Gastrocnemius medialis (tissue), 4 donors: ENCODE data around the gene TMEM161A. TPM values are rescaled to one million over a fixed set of nuclear protein-coding genes. Genes with fewer than 3 reads are reported as not detected.
"Not testable (repeated sequence)": the region's sequence is repeated elsewhere in the genome, so short reads cannot be mapped to it uniquely, and the experiment has no call there.

Source experiments
- ATAC-seq, 2 donors: fragments of 150-250 bp; one replicate each; pipeline ENCODE4 v1.9.1; 2016
- DNase-seq, 2 donors: peaks; one replicate each; pipeline ENCODE4 v3.0.0-alpha.2; 2019
- H3K27ac ChIP-seq, 4 donors: fragments of 200-600 bp; sonication (generic); 1 replicate in 1 of 4; 2 replicates in 3 of 4; pipeline ENCODE4 v1.5.1; 2016 to 2018; ENCODE audit warnings: mild to moderate bottlenecking in 2 of 4, moderate library complexity in 1 of 4
- H3K27me3 ChIP-seq, 3 donors: fragments of 200-600 bp; sonication (generic) in 2 of 3; 1 replicate in 1 of 3; 2 replicates in 2 of 3; pipeline versions ENCODE4 v1.5.1 to v1.6.0; 2016 to 2019; ENCODE audit warnings: mild to moderate bottlenecking in 1 of 3, moderate library complexity in 1 of 3
- H3K36me3 ChIP-seq, 2 donors: fragments of 200-600 bp; sonication (generic) in 1 of 2; one replicate each; pipeline ENCODE4 v1.5.1; 2017 to 2018
- H3K4me1 ChIP-seq, 2 donors: fragments of 200-600 bp; sonication (generic) in 1 of 2; one replicate each; pipeline ENCODE4 v1.5.1; 2016 to 2017; ENCODE audit warnings: mild to moderate bottlenecking in 2 of 2
- H3K4me3 ChIP-seq, 4 donors: fragments of 200-600 bp; sonication (generic) in 3 of 4; 1 replicate in 1 of 4; 2 replicates in 3 of 4; pipeline ENCODE4 v1.5.1; 2016 to 2019; ENCODE audit warnings: mild to moderate bottlenecking in 2 of 4
- H3K9me3 ChIP-seq, 3 donors: fragments of 200-600 bp; sonication (generic) in 2 of 3; 1 replicate in 1 of 3; 2 replicates in 2 of 3; pipeline ENCODE4 v1.5.1; 2016 to 2019
- POLR2A ChIP-seq, 2 donors: fragments of 450-650 bp; IDR thresholded peaks; one replicate each; pipeline ENCODE4 v1.6.1; 2017; ENCODE audit warnings: antibody characterized with exemption in 2 of 2, mild to moderate bottlenecking in 2 of 2, moderate library complexity in 2 of 2
- in situ Hi-C, 4 donors: fragments of 200-750 bp; cut with MboI; loops; one replicate each; pipeline versions ENCODE4 v1.15.0 to v1.8.0; 2017; ENCODE audit warnings: low sequenced_read_pairs in 4 of 4
- intact Hi-C: fragments of 100-400 bp; cut with DNase I; formaldehyde crosslinking; loops from one replicate; pipeline ENCODE4 v1.15.1; 2023; ENCODE audit warnings: low total_unique reads
- total RNA-seq, 4 donors: library from RNA; depleted of rRNA; stranded (reverse); fragments of >200 nt; gene quantifications; one replicate each; pipeline versions ENCODE4 v1.1.0 to v1.2.3, GENCODE V29; 2016
- TF ChIP-seq, protein P1 (sequence below), 5 experiments: fragments of 450-650 bp in 3 of 5; fragments of 200-600 bp in 2 of 5; sonication (generic) in 2 of 5; IDR thresholded peaks in 4 of 5; conservative IDR thresholded peaks in 1 of 5; 1 replicate in 4 of 5; 2 replicates in 1 of 5; pipeline ENCODE4 v1.5.1; 2016 to 2019; ENCODE audit warnings: antibody characterized with exemption in 5 of 5, mild to moderate bottlenecking in 3 of 5, moderate library complexity in 3 of 5

The TMEM161A gene
- total RNA-seq, 4 donors from 2014 or later: 30.1 to 52.1 (median 42.8) TPM

DNA sequence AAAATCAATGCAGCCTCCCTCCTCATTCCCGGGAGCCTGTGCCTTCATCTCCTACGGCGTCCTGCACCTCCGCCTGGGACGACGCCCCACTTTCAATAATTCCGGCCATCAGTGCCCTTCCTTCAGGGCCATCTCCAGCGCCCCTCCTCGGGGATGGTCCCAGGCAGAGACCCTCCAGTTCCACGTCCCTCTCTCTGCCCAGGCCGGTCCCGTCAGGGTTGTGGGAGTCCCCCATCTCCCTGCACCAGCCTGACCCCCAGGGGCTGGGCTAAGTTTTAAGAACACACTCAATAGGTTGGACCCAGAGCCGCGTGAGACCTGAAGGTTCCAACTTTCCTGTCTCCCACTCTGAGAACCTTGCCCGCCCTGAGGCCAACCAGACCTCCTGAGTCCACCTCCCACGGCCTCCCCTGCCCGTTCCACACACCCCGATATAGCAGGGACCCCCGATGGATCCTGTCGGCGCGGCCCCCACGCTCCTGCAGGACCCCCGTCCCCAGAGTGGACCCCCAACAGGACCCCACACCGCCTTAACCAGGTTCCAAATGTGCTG, 646 bp downstream of the TMEM161A start:
- no peak for TF ChIP-seq POLR2A (IDR thresholded peaks at IDR 0.05)
- TF ChIP-seq, protein P1, sequence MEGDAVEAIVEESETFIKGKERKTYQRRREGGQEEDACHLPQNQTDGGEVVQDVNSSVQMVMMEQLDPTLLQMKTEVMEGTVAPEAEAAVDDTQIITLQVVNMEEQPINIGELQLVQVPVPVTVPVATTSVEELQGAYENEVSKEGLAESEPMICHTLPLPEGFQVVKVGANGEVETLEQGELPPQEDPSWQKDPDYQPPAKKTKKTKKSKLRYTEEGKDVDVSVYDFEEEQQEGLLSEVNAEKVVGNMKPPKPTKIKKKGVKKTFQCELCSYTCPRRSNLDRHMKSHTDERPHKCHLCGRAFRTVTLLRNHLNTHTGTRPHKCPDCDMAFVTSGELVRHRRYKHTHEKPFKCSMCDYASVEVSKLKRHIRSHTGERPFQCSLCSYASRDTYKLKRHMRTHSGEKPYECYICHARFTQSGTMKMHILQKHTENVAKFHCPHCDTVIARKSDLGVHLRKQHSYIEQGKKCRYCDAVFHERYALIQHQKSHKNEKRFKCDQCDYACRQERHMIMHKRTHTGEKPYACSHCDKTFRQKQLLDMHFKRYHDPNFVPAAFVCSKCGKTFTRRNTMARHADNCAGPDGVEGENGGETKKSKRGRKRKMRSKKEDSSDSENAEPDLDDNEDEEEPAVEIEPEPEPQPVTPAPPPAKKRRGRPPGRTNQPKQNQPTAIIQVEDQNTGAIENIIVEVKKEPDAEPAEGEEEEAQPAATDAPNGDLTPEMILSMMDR (IDR thresholded peaks at IDR 0.05 in 4 of 5, conservative IDR thresholded peaks at IDR 0.05 in 1 of 5): no peak
- no peak for DNase-seq
- Histone ChIP-seq H3K27me3 (no peaks in the 10 kb centered on the region), H3K9me3 (no peaks in the 10 kb centered on the region), H3K4me1 (peaks cover 7 to 14% of the 10 kb centered on the region in 2 donors), H3K27ac (peak overlapping the region; percentile 90 to 98 (median 94)), H3K4me3 (peak overlapping the region; percentile 80 to 90 (median 88)), H3K36me3 (peaks cover 0 to under 1% of the 10 kb centered on the region in 2 donors)
- in situ Hi-C loops: loop anchor here in 3 of 4 donors (5.0 to 10.0 kb wide), 3 partner anchors 80 to 85 kb away; no protein-coding TSS in a partner anchor
- peak in 1 of 2 donors; percentile 15 for ATAC-seq
- intact Hi-C loops: loop anchor here (2.0 to 5.0 kb wide), 2 partner anchors 55 to 183 kb away; partner anchors contain the start of genes BORCS8, MAU2, RFXANK and SUGP1

DNA sequence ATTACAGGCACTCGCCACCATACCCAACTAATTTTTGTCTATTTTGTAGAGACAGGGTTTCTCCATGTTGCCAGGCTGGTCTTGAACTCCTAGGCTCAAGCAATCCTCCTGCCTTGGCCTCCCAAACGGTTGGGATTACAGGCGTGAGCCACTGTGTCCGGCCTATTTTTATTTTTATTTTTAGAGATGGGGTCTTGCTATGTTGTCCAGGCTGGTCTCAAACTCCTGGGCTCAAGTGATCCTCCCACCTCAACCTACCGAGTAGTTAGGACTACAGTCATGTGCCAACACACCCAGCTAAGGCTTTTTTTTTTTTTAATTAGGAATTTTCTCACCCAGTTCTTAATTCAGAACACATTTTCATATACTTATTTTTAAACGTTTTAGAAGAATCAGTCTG, 2.6 kb downstream of the TMEM161A start:
- DNase-seq, H3K36me3 ChIP-seq, H3K9me3 ChIP-seq, H3K27me3 ChIP-seq, H3K4me3 ChIP-seq, ATAC-seq: not testable (repeated sequence)
- peak overlapping the region in 2 of 4 donors; percentile 96 to 98 for H3K27ac ChIP-seq
- H3K4me1 ChIP-seq: peaks cover 7 to 14% of the 10 kb centered on the region in 2 donors
- in situ Hi-C loops: loop anchor here in 3 of 4 donors (5.0 to 10.0 kb wide), 3 partner anchors 78 to 83 kb away; no protein-coding TSS in a partner anchor
- intact Hi-C loops: loop anchor here (2.0 to 5.0 kb wide), 2 partner anchors 57 to 185 kb away; partner anchors contain the start of genes BORCS8, MAU2, RFXANK and SUGP1

DNA sequence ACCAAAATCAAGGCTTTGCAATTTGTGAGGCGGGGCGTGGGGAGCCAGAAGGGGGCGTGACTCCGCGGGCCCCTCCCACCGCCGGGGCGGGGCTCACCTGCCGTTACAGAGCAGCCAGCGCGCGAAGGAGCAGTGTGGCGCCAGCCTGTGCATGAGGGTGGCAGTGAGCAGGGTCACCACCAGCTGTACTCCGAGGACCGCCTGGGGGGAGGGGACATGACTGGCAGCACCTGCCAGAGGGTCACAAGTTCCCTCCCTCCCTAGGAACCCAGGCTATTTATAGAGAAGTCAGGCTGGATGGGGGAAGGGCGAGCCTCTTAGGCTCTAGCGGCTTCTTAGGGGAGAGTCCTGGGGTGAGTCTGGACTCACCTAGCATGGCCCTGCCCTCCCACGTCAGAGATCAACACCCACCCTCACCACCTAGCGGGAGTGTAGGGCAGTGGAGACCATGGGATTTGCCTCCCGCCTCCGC, 3.6 kb downstream of the TMEM161A start:
- peak in 1 of 2 donors; percentile 18 for ATAC-seq
- peak in 1 of 2 donors; percentile 72 for DNase-seq
- intact Hi-C loops: loop anchor here (5.0 kb wide), 1 partner anchor 58 kb away; the partner anchor contains the start of genes BORCS8 and RFXANK
- peak overlapping the region in 1 of 4 donors; percentile 5 for H3K4me3 ChIP-seq
- no peaks in the 10 kb centered on the region for H3K27me3 ChIP-seq
- peaks cover 0 to 2% (median 0%) of the 10 kb centered on the region in 3 donors for H3K9me3 ChIP-seq
- in situ Hi-C loops: loop anchor here in 3 of 4 donors (5.0 to 10.0 kb wide), 3 partner anchors 77 to 82 kb away; no protein-coding TSS in a partner anchor
- peaks cover 0 to 5% of the 10 kb centered on the region in 2 donors for H3K36me3 ChIP-seq
- peak overlapping the region in 3 of 4 donors; percentile 24 to 98 (median 96) for H3K27ac ChIP-seq
- TF ChIP-seq, protein P1 (IDR thresholded peaks at IDR 0.05 in 4 of 5, conservative IDR thresholded peaks at IDR 0.05 in 1 of 5): peak in 2 of 5 experiments; percentile 29 to 40
- peak; percentile 49 to 69 for TF ChIP-seq POLR2A (IDR thresholded peaks at IDR 0.05)
- H3K4me1 ChIP-seq: peaks cover 7 to 14% of the 10 kb centered on the region in 2 donors

DNA sequence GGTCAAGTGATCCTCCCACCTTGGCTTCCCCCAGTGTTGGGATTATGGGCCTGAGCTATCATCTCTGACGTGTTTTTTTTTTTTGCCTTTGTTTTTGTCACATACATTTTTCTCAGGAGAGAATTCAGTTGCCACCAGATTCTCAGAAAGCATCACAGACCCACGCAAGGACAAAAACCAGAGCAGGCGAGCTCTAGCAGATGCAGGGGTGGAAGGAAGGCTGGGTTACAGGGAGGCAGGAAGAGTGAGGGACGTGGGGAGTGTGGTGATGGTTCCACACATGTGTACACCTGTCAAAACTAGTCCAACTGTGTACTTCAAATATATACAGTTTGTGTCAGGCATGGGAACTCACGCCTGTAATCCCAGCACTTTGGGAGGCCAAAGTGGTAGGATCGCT, 4.3 kb downstream of the TMEM161A start:
- Histone ChIP-seq H3K4me1 (peaks cover 7 to 14% of the 10 kb centered on the region in 2 donors), H3K27ac (peak overlapping the region in 2 of 4 donors; percentile 96 to 98), H3K9me3 (peaks cover 0 to 2% (median 0%) of the 10 kb centered on the region in 3 donors), H3K4me3 (no peak overlapping the region), H3K36me3 (peaks cover 0 to 5% of the 10 kb centered on the region in 2 donors), H3K27me3 (no peaks in the 10 kb centered on the region)
- no peak for TF ChIP-seq POLR2A (IDR thresholded peaks at IDR 0.05)
- TF ChIP-seq, protein P1 (IDR thresholded peaks at IDR 0.05 in 4 of 5, conservative IDR thresholded peaks at IDR 0.05 in 1 of 5): no peak
- ATAC-seq: no peak
- no peak for DNase-seq
- in situ Hi-C loops (loop anchor here in 1 of 4 donors (10.0 kb wide), 1 partner anchor 79 kb away; no protein-coding TSS in a partner anchor), intact Hi-C loops (no loop called here)

- TF ChIP-seq, protein P1 (IDR thresholded peaks at IDR 0.05 in 4 of 5, conservative IDR thresholded peaks at IDR 0.05 in 1 of 5): no peak
- no peak for TF ChIP-seq POLR2A (IDR thresholded peaks at IDR 0.05)
- Histone ChIP-seq H3K27me3 (no peaks in the 10 kb centered on the region), H3K27ac (no peak overlapping the region), H3K4me3 (no peak overlapping the region), H3K9me3 (peaks cover 0 to 2% (median 0%) of the 10 kb centered on the region in 3 donors), H3K36me3 (peaks cover 0 to 5% of the 10 kb centered on the region in 2 donors), H3K4me1 (peaks cover 7 to 14% of the 10 kb centered on the region in 2 donors)
- DNase-seq (no peak), ATAC-seq (no peak)
- in situ Hi-C loops (loop anchor here in 1 of 4 donors (10.0 kb wide), 1 partner anchor 78 kb away; no protein-coding TSS in a partner anchor), intact Hi-C loops (no loop called here)
Measured at GRCh38 chr19:19132912-19133311, 5.4 kb downstream of the TMEM161A start.
